Left kidney (tissue), 2 donors: ENCODE results near the gene PAQR5. TPM values are rescaled to one million over a fixed set of nuclear protein-coding genes. Genes with fewer than 3 reads are reported as not detected.
"Not testable (repeated sequence)": the region's sequence is repeated elsewhere in the genome, so short reads cannot be mapped to it uniquely, and the experiment has no call there.

ENCODE experiments used
- DNase-seq: peaks from one replicate; pipeline ENCODE4 v3.0.0-alpha.2; 2013
- polyA plus RNA-seq: library from polyadenylated mRNA; unstranded; fragments of 120-200 nt; gene quantifications from one replicate; pipeline ENCODE4 v1.2.1, GENCODE V29; 2013; ENCODE audit not compliant: insufficient read length

The PAQR5 gene
- polyA plus RNA-seq, 1 donor = 35.1 TPM

DNA sequence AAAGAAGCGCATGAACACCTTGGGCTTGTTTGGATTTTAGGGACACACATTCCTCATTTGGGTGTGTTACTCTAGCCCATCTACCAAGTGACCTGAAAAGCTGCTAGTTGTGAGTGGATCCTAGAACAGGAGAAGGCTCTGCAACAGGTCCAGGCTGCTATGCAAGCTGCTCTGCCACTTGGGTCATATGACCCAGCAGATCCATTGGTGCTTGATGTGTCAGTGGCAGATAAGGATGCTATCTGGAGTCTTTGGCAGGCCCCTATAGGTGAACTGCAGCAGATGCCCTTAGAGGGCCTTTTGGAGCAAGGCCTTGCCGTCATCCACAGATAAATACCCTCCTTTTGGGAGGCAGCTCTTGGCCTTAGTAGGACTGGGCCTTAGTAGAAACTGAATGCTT, 53.2 kb downstream of the PAQR5 start:
- no peak for DNase-seq

DNA sequence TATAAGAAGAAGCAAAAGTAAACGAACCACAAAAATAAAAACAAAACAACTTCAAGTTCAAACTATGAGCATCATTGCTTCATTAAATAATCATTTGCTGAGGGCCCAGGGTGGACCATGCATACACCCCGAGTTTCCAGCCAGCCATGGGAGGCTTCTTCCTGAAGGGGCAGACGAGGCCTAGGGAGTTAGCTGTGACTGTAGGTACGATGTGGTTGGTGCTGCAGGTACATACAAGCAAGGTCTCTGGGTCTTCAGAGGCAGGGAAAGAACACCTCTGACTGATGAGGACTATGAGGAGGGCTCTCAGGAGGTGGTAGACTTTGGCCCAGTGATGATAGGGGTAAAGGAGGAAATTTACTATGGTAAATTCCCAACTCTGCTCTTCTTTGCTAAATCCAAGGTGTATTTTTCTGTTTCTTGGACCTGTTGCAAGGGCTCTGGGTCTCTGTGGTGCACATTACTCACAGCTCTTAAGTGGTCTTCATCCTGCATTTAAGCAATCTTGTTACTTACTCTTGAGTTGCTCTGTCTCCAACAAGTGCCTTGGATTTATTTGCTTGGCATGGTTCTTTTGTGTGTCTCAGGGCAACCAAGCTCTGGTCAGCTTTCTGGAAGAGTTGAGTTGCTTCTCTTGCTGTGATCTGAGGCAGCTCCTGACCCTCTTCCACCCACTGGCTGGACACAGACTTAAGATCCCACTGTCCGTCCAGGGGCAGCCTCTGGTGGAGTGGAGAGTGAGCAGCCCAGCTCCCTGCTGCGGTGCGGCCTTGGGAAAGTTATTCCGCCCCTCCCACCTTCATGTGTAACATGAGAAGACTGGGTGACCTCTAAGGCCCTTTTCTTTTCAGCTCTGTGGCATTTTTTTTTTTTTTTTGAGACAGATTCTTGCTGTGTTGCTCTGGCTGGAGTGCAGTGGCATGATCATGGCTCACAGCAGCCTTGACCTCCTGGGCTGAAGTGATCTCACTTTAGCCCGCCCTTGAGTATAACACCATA, 59.4 kb downstream of the PAQR5 start:
- DNase-seq = peak; percentile 66

DNA sequence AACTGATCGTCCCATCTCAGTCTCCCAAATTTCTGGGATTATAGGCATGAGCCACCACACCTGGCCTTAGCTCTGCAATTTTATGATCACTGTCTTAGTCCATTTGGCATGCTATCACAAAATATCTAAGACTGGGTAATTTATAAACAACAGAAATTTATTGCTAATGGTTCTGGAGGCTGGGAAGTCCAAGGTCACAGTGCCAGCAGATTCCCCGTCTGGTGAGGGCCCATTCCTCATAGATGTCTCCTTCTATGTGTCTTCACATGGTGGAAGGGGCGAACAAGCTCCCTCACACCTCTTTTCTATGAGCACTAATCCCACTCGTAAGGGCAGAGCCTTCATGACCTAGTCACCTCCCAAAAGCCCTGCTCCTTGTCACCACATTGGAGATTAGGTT, 60.1 kb downstream of the PAQR5 start:
- no peak for DNase-seq

DNA sequence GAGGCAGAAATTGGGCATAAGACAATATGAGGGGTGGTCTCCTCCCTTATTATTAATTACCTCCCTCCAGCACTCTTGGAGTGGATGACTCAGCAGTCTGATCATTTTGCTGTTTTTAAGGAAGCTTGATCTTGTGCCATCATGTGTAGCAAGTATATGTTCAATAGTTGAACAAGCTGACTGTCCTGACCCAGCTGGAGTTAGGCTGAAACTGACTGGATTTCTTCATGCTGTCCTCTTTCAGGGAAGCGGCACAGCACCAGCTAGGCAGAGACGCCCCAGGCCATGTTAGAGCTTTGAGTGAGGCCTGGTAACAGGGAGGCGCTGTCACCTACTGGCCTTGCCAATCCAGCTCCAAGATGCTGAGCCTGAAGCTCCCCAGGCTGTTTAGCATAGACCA, 61.0 kb downstream of the PAQR5 start:
- DNase-seq = no peak

DNA sequence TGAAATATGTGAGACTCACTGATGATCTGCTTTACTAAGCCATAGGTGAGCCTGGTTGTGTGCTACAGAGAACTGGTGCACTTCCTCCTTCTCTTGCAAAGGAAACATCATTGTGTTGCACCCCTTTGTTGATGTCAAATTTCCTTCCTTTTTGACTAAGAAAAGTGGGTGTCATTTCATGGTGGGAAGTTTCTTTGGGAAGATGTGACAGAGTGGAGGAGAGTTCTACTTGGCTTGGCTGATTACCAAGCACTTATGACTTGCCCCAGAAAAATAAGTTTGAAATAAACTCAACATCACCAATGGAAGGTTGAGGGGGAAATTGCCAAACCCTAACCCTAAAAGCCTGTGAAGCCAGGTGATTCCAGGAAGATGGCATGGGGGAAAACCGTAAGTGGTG, 61.9 kb downstream of the PAQR5 start:
- DNase-seq = no peak

DNA sequence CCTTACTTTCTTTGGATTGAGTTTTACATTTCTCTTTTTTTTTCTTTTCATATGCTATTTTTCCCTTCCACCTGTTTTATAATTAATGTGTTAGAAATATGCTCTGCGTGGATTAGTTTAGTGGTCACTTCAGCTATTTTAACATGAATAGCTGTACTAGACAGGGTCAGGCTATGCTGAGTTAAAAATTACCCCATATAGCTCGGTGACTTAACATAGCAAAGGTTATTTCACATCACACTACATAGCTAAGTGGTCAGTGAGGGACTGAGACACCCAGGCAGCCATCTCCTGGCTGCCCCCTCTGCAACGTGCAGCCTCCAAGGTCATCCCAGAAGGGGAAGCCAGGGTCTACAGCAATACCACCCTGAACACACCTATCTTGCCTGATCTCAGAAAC, 68.5 kb downstream of the PAQR5 start:
- DNase-seq = no peak

DNA sequence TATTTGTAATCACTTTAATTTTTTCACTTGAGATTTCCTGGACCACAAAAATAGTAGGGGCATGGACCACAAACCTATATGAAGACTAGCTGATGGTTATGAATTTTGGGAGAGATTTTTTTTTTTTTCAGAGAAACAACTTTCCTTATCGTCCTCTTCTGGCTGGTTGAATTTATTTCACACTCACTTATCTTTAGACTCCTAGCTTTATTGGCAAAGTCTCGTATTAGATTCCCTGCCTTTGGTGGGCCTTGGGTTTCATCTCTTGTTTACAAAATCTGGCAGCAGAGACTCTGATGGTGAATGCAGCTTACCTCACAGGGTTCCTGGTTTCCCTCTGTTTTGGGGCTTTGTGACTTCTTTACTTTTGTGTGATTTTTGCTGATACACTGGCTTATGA, 70.9 kb downstream of the PAQR5 start:
- no peak for DNase-seq

DNA sequence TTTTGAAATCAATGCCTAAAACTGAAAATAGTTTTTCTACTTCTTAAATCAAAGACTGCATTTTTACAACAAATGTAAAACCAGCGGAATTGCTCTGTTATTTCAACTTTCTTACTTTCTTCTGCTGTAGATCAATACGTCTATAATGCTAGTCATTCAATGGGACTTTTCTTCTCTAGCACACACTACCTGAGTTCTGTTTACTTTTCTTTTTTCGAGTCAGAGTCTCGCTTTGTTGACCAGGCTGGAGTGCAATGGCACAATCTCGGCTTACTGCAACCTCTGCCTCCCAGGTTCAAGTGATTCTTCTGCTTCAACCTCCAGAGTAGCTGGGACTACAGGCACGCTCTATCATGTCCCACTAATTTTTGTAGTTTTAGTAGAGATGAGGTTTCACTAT, 74.7 kb downstream of the PAQR5 start:
- no peak for DNase-seq

DNA sequence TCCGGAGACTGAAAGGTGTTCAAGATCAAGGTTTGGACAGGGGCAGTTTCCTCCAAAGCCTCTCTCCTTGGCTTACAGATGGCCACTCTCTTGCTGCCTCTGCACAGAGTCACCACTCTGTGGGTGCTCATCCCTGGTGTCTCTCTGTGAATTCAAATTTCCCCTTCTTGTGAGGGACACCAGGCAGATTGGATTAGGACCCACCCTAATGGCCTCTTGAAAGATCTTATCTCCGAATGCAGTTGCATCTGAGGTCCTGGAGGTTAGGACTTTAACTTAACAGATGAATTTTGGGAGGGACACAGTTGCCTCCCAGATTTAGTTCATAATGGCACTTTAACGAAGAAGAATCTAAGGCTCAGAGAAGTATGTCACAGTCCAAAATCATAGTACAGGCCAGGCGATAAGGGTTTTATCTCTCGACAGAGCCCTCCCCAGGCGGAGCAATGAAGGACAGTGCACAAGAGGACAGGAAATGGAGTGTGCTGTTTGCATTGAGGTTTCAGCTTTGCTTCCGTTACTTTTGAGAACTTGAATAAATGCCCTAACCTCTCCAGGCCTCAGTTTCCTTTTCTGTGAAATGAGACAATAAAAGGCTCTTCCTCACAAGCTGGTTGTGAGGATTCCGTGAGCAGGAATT, 76.6 kb downstream of the PAQR5 start:
- no peak for DNase-seq

DNA sequence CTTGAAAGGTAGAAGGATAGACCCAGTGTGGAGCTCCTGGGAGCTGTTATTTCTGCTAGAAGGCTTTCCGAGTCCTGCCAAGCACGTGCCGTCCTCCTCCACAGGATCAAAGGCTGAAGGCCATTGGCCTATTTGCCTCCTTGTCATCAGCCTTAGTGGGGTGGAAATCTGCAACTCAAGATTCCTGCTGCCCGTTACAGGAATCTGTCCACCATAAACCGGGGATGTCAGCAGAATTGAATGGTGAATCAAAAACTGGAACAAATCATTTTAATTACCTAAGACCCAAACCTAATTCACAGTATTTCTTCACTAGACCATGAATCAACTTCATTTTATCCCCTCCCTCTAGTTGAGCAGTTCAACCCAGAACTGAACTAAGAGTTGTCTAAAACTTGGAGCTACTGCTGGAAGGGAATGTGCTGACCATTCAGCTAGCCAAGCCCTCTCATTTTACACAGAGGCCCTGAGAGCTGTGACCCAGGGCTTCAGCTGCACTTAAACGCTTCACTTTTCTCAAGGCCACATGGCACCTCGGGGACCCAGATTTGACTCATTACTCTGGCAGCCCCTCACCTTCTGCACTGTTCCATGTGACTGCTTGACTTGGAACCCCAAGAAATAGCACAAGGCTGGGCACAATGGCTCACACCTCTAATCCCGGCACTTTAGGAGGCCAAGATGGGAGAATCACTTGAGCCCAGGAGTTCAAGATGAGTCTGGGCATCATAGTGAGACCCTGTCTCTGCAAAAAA, 78.7 kb downstream of the PAQR5 start:
- peak; percentile 62 for DNase-seq

DNA sequence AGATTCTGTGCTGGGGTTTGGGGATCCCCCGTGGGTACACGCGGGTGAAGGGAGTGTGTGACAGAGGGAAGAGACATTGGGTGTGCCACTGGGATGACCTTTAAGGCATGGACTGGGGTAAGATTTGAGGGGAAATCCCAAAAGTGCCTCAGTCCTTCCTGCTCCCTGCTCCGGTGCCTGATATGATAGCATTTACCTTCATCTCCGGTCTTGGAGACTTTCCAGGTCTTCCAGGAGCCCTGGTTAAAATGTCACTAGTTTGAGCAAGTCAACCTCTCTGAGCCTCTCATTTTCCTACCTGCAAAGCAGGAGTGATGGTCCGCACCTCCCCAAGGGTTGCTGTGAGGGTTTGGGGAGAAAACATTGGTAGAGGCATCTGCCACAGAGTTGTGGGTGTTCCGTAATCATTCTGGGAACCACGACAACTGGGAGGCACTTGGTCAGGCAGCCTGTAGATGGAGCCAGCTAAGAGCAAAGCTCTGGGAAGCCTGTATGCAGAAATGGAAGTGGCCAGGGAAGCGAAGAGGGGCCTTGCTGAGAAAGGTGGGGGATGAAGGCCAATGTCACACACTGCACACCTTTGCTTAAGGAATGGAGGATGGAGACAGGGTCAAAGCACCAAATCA, 81.5 kb downstream of the PAQR5 start:
- no peak for DNase-seq

DNA sequence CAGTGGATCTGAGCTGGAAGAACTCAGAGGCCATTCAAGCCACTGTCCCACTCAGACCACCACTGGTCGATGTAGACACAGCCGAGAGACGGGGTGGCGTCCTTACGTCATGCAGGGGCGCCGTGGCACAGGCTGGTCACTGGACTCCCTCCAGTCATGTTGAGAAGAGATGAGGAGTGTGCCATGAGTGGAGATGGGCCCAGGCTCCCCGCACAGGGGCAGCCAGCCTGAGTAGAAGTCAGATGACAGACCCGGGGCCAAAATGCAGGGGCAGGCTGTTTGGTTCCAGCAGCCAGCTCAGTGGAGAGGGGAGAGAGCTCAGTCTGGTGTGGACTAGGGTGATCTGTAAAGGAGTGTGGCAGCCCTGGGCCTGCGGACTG, 82.0 kb downstream of the PAQR5 start:
- DNase-seq = no peak

DNA sequence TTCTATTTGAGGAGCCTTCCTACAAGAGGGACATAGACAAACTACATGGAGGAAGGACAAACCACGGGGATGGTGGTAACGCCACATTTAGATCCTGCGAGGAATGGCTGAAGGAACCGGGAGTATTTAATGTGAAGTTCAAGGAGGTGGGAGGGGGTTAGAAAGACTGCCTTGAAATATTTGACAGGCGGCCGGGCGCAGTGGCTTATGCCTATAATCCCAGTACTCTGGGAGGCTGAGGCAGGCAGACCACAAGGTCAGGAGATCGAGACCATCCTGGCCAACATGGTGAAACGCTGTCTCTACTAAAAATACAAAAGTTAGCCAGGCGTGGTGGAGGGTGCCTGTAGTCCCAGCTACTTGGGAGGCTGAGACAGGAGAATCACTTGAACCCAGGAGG, 83.5 kb downstream of the PAQR5 start:
- not testable (repeated sequence) for DNase-seq

DNA sequence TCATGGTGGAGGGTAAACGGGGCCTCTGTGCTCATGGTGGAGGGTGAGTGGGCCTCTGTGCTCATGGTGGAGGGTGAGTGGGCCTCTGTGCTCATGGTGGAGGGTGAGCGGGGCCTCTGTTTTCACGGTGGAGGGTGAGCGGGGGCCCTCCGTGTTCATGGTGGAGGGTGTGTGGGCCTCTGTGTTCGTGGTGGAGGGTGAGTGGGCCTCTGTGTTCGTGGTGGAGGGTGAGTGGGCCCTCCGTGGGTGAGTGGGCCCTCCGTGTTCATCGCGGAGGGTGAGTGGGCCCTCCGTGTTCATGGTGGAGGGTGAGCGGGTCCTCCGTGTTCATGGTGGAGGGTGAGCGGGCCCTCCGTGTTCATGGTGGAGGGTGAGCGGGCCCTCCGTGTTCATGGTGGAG, 85.4 kb downstream of the PAQR5 start:
- not testable (repeated sequence) for DNase-seq

DNA sequence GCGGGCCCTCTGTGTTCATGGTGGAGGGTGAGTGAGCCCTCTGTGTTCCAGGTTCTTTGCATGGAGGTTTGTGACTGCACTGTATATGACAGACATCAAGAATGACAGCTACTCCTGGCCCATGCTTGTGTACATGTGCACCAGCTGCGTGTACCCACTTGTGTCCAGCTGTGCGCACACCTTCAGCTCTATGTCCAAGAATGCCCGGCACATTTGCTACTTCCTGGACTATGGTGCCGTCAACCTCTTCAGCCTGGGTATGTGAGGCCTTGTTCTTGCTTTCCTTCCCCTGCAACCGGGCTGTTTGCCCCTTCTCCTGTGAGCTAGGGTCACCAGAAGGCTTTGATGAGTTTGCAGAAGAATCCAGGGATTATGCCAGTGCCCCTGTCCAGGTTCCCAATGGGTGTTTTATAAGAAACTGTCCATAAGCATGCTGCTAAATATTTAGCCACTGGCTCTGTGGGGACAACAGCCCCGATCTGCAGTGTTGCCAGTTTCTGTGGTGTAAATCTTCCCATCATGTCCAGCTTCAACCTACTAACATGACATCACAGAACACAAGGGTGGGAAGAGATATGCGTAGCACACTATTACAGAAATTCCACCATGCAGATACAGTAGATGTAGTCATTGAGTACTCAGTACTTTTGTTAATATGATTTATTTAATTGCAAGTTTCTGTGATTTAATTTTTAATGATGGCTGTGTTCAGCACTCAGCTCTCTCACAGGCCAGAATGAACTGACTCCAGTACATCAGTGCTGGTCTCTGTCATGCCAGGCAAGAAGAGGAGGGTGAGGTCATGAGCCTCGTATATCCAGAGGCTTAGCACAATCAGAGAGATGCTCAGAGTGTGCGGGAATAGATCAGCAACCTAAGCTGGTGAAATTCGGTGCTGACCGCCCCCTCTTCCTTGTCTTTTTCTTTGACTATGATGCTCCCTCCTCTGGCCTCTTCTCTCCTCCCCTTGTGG, 86.2 kb downstream of the PAQR5 start:
- DNase-seq = no peak

DNA sequence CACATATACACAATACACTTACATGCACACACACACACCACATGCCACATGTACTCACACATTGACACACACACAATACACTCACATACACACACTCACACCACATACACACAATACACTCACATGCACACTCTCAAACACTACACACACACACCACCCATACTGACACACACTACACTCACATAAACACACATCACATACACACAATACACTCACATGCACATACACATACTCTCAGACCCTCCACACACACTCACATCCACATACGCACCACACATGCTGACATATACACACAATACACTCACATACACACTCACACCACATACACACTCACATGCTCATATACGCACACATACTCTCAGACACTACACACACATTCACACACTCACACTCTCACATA, 87.1 kb downstream of the PAQR5 start:
- DNase-seq = no peak

DNA sequence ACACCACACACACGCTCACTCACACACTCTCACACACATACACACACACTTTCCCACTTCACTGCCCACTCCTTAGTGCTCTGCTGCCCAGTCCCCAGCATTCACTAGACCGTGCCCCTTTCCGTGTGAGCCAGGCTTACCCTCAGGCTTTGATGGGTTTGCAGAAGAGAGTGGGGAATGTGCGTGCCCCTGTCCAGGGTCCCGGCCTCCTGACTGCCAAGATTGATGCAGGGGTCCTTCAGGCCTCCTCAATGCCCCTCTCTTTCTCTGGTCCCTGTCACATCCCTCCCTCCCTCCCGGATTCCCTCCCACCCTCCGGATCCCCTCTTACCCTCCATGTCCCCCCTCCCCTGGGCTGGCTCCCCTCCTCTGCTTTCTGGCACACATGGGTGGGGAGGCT, 87.6 kb downstream of the PAQR5 start:
- DNase-seq = no peak

DNA sequence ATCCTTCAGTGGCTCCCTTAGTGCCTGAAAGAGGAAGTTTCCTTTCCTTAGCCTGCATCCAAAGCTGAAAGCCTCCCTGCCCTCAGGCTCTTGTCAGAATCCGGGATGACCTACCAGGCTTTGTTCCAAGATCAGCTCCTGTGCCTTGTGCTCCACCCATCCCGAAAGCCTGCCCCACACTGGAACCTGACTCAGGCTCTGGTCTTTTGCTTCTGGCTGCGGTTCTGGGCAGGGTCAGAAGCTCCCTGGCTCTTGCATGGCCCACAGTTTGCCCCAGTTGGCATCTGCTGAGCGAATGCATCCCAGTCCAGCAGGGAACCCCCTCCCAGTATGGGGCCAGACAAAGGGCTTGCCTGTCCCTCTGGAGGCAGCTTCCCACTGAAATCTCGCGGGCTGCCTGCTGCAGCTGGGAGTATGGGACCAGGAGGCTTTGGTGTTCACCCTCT, 89.6 kb downstream of the PAQR5 start:
- DNase-seq = no peak

DNA sequence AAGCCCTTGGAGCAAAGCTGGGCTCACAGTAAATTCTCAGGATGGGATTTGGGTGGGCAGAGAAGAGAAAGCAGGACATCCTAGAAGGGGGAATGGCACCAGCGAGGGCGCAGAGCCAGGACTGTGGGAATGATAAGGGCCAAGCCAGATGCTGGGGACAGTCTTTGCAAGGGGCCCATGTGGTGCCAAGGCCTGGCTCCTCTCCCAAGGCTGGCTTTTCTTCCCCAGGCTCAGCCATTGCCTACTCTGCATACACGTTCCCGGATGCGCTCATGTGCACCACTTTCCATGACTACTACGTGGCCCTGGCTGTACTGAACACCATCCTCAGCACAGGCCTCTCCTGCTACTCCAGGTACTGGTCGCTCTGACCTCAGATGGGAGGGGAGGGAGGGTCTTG, 90.7 kb downstream of the PAQR5 start:
- no peak for DNase-seq

DNA sequence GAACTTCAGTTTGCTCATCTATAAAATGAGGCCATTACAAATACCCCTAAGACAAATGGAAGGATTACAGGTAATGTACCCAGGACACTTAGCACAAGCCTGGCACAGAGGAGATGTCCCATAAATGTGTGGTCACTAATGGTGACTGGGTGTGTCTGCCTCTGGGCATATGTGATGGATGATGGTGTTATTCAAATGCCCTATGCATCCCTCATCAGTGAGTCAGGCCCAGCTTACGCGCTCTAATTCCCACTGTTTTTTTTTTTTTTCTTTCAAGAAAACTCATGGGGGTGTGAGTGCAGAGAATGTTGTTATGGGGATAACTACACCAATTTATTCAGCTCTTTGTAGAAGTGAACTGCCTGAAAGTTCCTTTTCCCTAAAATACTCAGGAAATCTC, 91.9 kb downstream of the PAQR5 start:
- no peak for DNase-seq
